IPS-11a (cell line): ENCODE results near the gene CUL2.
"Not testable (repeated sequence)": the region's sequence is repeated elsewhere in the genome, so short reads cannot be mapped to it uniquely, and the experiment has no call there.

Experiments used
- H3K4me3 ChIP-seq: one replicate; pipeline ENCODE4 v1.5.1; 2013; ENCODE audit warnings: low read depth, low read length, control low read depth

The CUL2 gene

DNA sequence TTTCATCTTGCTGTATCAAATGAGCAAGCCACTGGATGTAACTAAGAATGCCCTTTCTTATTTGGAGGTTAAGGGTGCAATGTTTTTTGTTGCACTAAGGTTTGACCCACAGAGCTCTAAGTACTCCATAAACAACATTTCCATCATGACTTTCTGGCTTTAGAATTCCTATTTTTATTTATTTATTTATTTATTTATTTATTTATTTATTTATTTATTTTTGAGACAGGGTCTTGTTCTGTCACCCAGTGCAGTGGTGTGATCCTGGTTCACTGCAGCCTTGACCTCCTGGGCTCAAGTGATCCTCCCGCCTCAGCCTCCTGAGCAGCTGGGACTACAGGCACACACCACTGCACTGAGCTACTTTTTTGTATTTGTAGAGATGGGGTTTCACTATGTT is 9.9 kb downstream of the CUL2 start:
- H3K4me3 ChIP-seq = not testable (repeated sequence)

DNA sequence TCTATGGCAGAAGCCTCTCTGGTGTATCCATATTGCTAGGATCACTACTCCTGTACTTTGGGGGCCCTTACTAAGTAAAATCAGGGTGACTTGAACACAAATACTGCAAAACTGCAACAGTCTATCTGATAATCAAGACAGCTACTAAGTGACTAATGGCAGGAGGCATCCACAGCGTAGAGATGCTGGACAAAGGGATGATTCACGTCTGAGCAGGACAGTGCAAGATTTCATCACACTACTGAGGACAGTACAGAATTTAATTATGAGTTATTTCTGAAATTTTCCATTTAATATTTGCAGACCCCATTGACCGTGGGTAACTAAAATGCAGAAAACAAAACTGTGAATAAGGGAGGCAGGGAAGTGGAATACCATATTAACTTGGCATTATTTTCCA is 10.4 kb downstream of the CUL2 start:
- no peak overlapping the region for H3K4me3 ChIP-seq

DNA sequence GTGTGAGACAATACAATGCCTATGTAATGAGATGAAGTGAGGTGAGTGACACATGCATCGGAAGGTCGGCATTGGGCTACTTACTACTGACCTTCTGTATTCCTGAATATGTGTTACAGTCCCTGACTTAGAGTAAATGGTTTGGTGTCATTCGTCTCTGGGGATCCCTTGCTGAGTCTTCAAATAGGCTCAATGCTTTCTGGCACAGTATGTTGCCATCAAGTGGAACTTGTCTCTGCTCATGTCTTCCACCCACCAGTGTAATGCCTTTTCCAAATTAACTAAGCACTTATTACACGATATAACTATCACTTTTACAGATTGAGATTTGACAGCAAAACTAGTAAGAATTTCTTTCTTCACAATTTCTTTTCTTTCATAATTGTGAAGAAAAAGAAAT is 10.9 kb downstream of the CUL2 start:
- no peak overlapping the region for H3K4me3 ChIP-seq

DNA sequence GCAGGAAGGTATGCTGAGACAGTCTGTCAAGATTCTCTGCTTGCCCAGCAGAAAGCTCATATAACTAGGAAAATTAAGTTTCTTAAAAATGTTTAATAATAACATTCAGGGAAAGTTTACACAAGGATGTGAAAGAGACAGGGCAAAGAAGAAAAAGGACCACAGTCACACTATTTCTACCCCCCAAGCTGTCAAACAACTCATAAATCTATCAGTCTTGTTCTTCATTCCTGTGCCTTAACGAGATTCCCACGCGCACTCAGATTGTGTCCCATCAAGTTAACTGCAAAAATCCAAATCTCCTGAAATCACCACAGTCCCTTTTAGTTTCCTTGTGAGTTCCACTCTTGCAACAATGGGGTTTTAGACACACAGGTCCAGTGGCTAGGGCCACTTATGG is 14.9 kb downstream of the CUL2 start:
- H3K4me3 ChIP-seq = no peak overlapping the region

GRCh38 chr10:35074266-35074665 is 15.9 kb downstream of the CUL2 start:
- no peak overlapping the region for H3K4me3 ChIP-seq

GRCh38 chr10:35070521-35070920 is 19.6 kb downstream of the CUL2 start:
- H3K4me3 ChIP-seq = no peak overlapping the region

DNA sequence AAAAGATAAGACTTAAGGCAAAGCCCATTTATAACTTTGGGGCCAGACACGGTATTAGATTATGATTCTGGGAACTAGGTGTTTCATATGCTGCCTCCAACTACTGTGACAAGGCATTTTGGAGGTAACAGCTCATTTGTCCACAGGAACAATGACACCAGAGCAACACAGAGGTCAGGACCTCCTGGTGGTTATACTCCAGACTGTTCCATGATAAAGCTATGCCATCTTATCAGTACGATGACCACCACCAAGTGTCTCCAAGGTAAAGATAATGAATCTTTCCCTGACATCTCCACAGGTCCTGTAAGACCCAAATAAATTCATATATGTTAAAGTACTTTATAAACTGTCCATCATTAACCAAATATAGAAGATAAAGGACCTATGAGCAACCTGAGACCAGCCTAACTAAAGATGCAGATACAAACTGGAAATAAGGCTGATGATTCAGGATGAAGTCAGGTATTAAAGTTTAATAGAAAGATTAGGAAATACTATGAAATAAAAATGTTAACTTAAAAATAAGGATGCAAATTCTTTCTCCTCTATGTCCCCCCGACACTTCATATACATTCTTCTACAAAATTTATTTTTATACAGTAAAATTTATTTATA is 26.2 kb downstream of the CUL2 start:
- H3K4me3 ChIP-seq = no peak overlapping the region

DNA sequence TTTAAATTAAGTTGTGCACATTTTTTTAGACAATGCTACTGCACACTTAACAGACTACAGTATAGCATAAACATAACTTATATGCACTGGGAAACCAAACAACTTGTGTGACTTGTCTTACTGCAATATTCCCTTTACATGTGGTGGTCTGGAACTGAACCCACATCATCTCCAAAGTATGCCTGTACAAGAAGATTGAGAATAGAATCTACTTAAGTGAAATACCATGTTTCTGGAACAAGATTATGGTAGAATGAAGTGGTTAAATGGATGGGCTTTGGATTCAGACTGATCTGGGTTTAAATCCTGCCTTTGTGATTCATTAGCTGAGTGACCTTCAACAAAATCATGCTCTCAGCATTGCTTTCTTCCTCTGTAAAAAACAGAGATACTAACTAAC is 30.7 kb downstream of the CUL2 start:
- no peak overlapping the region for H3K4me3 ChIP-seq

- H3K4me3 ChIP-seq = no peak overlapping the region
These were observed 31.5 kb downstream of the CUL2 start for GRCh38 chr10:35058686-35059085.

DNA sequence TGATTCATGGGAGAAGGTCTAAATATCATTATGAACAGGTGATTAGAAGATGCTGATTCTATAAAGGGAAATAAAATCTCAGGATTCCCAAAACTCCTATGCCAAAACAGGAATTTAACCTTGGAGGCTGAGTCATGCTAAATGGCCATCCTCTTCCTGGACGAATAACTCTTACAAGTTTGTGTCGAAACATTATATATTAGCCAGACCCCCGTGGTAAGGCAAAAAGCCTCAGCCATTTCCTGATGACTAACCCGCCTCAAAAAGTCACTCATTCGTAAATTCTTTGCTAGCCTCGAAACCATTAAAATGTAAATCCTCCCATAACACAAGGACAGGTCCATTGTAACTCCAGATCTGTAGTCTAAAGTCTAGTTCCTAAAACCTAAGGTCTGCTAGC is 32.0 kb downstream of the CUL2 start:
- H3K4me3 ChIP-seq = no peak overlapping the region

DNA sequence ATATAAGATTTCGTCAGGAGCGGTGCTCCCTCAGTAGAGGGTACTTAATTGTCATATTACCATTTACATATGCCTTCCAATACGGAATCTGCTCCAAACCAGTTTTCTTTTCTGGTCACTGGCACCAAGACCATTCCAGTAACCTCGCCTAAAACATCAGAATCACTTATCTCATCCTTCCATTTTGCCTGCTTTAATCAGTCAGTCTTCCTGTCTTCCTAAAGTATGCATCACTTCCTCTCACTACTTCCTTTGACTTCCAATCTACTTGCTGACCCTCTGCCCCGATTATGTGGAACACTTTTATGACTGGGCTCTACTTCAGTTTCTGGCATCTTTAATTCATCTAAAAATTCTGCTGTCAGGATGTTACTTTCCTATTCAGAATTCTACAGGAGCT is 33.5 kb downstream of the CUL2 start:
- no peak overlapping the region for H3K4me3 ChIP-seq

DNA sequence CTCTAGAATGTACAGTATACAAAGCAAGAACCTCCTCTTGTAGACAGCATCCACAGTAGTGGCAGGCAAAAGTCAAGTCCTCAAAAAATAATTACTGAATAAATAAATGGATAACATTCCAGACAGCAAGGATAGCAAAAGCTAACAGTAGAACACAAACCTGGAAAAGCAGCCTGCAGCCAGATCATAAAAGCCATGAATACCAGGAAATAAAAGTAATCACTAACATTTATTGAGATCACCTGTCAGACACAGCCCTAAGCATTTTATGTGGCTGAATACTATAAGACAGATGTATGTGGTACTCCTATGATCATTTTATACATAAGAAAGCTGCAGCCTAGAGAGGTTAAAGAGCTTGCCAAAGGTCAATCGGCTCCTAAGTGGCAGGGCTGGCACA is 34.0 kb downstream of the CUL2 start:
- no peak overlapping the region for H3K4me3 ChIP-seq

- no peak overlapping the region for H3K4me3 ChIP-seq
These were observed 39.6 kb downstream of the CUL2 start for GRCh38 chr10:35050568-35050967.

DNA sequence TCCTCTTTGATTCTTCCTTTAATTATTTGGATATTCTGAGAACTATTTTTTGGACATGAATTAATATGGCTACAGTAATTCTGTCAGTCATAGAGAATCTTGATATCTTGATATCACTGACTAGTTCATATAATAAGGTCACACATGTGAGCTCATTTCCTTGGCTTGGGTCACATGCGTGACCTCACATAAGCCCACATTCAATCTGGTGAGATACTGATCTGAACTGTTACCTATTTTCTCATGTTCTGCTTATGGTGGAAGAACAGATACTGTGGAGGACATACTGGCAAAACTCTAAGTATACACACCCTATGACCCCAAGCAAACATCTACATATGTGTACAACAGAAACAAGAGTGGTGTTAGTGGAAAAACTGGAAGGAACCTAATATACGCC is 44.1 kb downstream of the CUL2 start:
- no peak overlapping the region for H3K4me3 ChIP-seq

DNA sequence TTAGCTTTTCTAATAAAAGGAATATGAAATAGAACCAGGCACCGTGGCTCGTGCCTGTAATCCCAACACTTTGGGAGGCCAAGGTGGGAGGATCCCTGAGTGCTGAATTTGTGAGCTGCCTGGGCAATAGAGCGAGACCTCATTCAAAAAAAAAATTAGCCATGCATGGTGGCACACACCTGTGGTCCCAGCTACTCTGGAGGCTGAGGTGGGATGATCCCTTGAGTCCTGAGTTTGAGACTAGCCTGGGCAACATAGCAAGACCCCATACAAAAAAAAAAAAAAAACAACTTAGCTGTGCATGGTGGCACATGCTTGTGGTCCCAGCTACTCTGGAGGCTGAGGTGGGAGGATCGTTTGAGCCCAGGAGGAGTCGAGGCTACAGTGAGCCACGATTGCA is 44.9 kb downstream of the CUL2 start:
- H3K4me3 ChIP-seq = not testable (repeated sequence)

DNA sequence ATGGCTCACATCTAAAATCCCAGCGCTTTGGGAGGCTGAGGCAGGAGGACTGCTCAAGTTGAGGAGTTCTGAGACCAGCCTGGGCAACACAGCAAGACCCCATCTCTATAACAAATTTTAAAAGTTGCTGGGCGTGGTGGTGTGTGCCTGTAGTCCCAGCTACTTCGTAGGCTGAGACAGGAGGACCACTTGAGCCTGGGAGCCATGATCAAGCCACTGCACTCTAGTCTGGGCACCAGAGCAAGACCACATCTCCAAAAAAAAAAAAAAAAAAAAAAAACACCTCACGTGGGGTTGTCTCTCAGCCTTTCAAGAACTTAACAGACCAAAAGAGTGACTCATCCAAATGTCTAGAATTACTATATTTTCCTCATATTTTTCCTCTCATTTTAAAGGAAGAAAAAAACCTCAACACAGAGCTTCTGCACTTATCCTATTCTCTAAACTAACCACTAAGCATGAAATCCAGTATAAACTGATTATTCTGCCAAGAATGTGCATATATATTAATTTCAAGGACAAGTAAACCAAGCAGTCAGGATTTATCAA is 46.3 kb downstream of the CUL2 start:
- no peak overlapping the region for H3K4me3 ChIP-seq

- H3K4me3 ChIP-seq = no peak overlapping the region
These were observed 47.4 kb downstream of the CUL2 start for GRCh38 chr10:35042783-35043182.

DNA sequence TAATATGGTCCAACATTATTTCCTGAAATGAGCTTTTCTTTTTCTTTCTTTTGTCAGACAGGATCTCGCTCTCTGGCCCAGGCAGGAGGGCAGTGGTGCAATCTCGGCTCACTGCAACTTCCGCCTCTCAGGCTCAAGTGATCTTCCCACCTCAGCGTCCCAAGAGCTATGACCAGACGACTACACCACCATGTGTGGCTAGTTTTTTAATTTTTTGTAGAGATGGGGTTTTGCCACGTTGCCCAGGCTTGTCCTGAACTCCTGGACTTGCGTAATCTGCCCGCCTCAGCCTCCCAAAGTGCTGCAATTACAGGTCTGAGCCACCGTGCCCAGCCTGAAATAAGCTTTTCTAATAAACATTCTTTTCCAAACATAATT is 48.6 kb downstream of the CUL2 start:
- no peak overlapping the region for H3K4me3 ChIP-seq

- no peak overlapping the region for H3K4me3 ChIP-seq
These were observed 49.2 kb downstream of the CUL2 start for GRCh38 chr10:35040760-35041501.

DNA sequence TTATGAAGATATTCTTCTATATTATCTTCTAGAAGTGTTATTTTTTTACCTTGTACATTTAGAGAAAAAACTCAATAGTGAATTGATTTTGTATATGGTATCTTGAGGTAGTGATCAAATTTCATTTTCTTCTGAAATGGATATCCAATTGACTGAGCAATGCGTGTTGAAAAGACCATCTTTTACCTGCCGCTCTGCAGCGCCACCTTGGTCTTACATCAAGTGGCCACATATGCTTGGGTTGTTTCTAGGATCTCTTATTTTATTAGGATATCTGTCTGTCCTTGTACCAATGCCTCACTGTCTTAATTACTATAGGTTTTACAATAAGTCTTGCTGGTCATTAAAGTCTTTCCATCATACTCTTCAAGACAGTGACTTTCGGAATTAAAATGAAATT is 53.0 kb downstream of the CUL2 start:
- H3K4me3 ChIP-seq = no peak overlapping the region

DNA sequence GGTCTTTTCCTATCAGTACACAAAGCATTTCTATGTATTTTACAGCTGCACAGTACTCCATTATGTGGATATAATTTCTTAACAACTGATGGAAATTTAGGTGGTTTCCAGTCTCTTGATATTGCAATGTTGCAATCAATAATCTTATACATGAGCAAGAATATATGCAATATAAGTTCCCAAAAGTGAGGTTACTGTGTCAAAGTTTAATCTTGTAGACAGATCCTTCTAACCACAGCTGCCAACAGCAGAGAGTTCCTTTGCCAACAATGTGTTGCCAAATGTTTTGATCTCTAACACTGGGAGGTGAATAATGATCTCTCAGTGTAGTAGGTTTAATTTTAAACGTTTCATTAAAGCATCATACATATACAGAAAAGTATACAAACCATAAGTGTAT is 54.5 kb downstream of the CUL2 start:
- no peak overlapping the region for H3K4me3 ChIP-seq

- no peak overlapping the region for H3K4me3 ChIP-seq
These were observed 62.6 kb downstream of the CUL2 start for GRCh38 chr10:35027567-35027966.

GRCh38 chr10:35025916-35026315 is 64.2 kb downstream of the CUL2 start:
- H3K4me3 ChIP-seq = no peak overlapping the region
